Upper lobe of left lung (tissue), 6 donors: ENCODE measurements around the gene CLTB. TPM values are rescaled to one million over a fixed set of nuclear protein-coding genes. Genes with fewer than 3 reads are reported as not detected.

Experiments used
- ATAC-seq, 2 donors: fragments of 200-7000 bp; cut with Tn5 transposase; one replicate each; pipeline ENCODE4 v1.9.1; 2022; ENCODE audit warnings: mild to moderate bottlenecking in 2 of 2, moderate library complexity in 2 of 2; ENCODE audit not compliant: low FRiP score in 2 of 2
- DNase-seq, 2 donors: peaks; one replicate each; pipeline ENCODE4 v3.0.0-alpha.2; 2019 to 2020
- H3K27ac ChIP-seq, 4 donors: fragments of 200-600 bp; sonication (generic); one replicate each; pipeline ENCODE4 v1.5.1; 2016 to 2019
- H3K27me3 ChIP-seq, 4 donors: fragments of 200-600 bp; sonication (generic); one replicate each; pipeline ENCODE4 v1.5.1; 2017 to 2019
- H3K36me3 ChIP-seq, 4 donors: fragments of 200-600 bp; sonication (generic); one replicate each; pipeline ENCODE4 v1.5.1; 2016 to 2019
- H3K4me1 ChIP-seq, 4 donors: fragments of 200-600 bp; sonication (generic); one replicate each; pipeline ENCODE4 v1.5.1; 2018 to 2019
- H3K4me3 ChIP-seq, 4 donors: fragments of 200-600 bp; sonication (generic); one replicate each; pipeline ENCODE4 v1.5.1; 2017 to 2019; ENCODE audit warnings: mild to moderate bottlenecking in 2 of 4, moderate library complexity in 1 of 4
- H3K9me3 ChIP-seq, 4 donors: fragments of 200-600 bp; sonication (generic); one replicate each; pipeline ENCODE4 v1.5.1; 2018 to 2019
- EP300 ChIP-seq, 4 donors: sonication (generic); formaldehyde crosslinking; IDR thresholded peaks; one replicate each; pipeline ENCODE4 v1.5.1; 2017; ENCODE audit warnings: antibody characterized with exemption in 4 of 4, control low read depth in 2 of 4
- POLR2A ChIP-seq, 4 donors: fragments of 450-650 bp; IDR thresholded peaks; one replicate each; pipeline ENCODE4 v1.5.1; 2016 to 2017; ENCODE audit warnings: antibody characterized with exemption in 4 of 4, mild to moderate bottlenecking in 2 of 4
- POLR2AphosphoS5 ChIP-seq, 2 donors: sonication (generic); formaldehyde crosslinking; IDR thresholded peaks; one replicate each; pipeline ENCODE4 v1.5.1; 2017; ENCODE audit warnings: antibody characterized with exemption in 2 of 2
- WGBS, 2 donors: methylation state at CpG; one replicate each; pipeline ENCODE4 v1.1.5; 2017 to 2018; 5-methylcytosine and 5-hydroxymethylcytosine counted together
- total RNA-seq, 6 donors: library from RNA; depleted of rRNA in 4 of 6; stranded (reverse); fragments of >200 nt in 4 of 6; gene quantifications; one replicate each; pipeline versions ENCODE4 v1.1.0 to v1.2.1, GENCODE V29; 2016 to 2021
- TF ChIP-seq, protein P1 (sequence below), 6 experiments: fragments of 450-650 bp in 4 of 6; fragments of 200-600 bp in 2 of 6; sonication (generic) in 2 of 6; IDR thresholded peaks; one replicate each; pipeline ENCODE4 v1.5.1; 2016 to 2019; ENCODE audit warnings: antibody characterized with exemption in 6 of 6
- donor health status: DM: no; HTN: no; CAD: no; lungs with moderate emphysema.
- donor health status: DM: no; HTN: yes; CAD: no; lungs with severe emphysema.

CLTB gene
- total RNA-seq, 6 donors from 2014 or later: 54.5 to 187 (median 109) TPM

- ATAC-seq: peak in 1 of 2 donors; percentile 4
- no peaks in the 10 kb centered on the region for H3K9me3 ChIP-seq
- peak overlapping the region; percentile 93 to 95 (median 94) for H3K27ac ChIP-seq
- peak in 1 of 2 donors; percentile 28 for DNase-seq
- H3K36me3 ChIP-seq: no peaks in the 10 kb centered on the region
- 62 to 66% methylated on average over 13 of the region's 13 CpGs for WGBS, 2 donors
- TF ChIP-seq EP300 (IDR thresholded peaks at IDR 0.05) (no peak), POLR2AphosphoS5 (IDR thresholded peaks at IDR 0.05) (peak in 1 of 2 donors; percentile 3), POLR2A (IDR thresholded peaks at IDR 0.05) (no peak)
- TF ChIP-seq, protein P1, sequence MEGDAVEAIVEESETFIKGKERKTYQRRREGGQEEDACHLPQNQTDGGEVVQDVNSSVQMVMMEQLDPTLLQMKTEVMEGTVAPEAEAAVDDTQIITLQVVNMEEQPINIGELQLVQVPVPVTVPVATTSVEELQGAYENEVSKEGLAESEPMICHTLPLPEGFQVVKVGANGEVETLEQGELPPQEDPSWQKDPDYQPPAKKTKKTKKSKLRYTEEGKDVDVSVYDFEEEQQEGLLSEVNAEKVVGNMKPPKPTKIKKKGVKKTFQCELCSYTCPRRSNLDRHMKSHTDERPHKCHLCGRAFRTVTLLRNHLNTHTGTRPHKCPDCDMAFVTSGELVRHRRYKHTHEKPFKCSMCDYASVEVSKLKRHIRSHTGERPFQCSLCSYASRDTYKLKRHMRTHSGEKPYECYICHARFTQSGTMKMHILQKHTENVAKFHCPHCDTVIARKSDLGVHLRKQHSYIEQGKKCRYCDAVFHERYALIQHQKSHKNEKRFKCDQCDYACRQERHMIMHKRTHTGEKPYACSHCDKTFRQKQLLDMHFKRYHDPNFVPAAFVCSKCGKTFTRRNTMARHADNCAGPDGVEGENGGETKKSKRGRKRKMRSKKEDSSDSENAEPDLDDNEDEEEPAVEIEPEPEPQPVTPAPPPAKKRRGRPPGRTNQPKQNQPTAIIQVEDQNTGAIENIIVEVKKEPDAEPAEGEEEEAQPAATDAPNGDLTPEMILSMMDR (IDR thresholded peaks at IDR 0.05): no peak
- peak overlapping the region; percentile 81 to 99 (median 90) for H3K4me3 ChIP-seq
- peaks cover 37 to 54% (median 48%) of the 10 kb centered on the region in 4 donors for H3K4me1 ChIP-seq
- H3K27me3 ChIP-seq: no peaks in the 10 kb centered on the region
Observed at GRCh38 chr5:176415240-176415951, 943 bp downstream of the CLTB start.

- Histone ChIP-seq H3K9me3 (no peaks in the 10 kb centered on the region), H3K27me3 (no peaks in the 10 kb centered on the region), H3K4me3 (peak overlapping the region in 1 of 4 donors; percentile 81), H3K4me1 (peaks cover 37 to 54% (median 48%) of the 10 kb centered on the region in 4 donors), H3K27ac (peak overlapping the region in 1 of 4 donors; percentile 95), H3K36me3 (peaks cover 0 to 6% (median 4%) of the 10 kb centered on the region in 4 donors)
- DNase-seq: no peak
- 66 to 68% methylated on average over 3 of the region's 3 CpGs for WGBS, 2 donors
- ATAC-seq: no peak
- TF ChIP-seq POLR2AphosphoS5 (IDR thresholded peaks at IDR 0.05) (no peak), EP300 (IDR thresholded peaks at IDR 0.05) (no peak), POLR2A (IDR thresholded peaks at IDR 0.05) (no peak)
- TF ChIP-seq, protein P1 (IDR thresholded peaks at IDR 0.05): no peak
Observed at GRCh38 chr5:176414704-176415103, 1.6 kb downstream of the CLTB start.

- Histone ChIP-seq H3K4me3 (peak overlapping the region in 1 of 4 donors; percentile 4), H3K27ac (peak overlapping the region in 3 of 4 donors; percentile 45 to 95 (median 51)), H3K4me1 (peaks cover 37 to 54% (median 48%) of the 10 kb centered on the region in 4 donors), H3K27me3 (no peaks in the 10 kb centered on the region), H3K9me3 (no peaks in the 10 kb centered on the region), H3K36me3 (peaks cover 0 to 12% (median 10%) of the 10 kb centered on the region in 4 donors)
- DNase-seq: no peak
- TF ChIP-seq POLR2A (IDR thresholded peaks at IDR 0.05) (no peak), POLR2AphosphoS5 (IDR thresholded peaks at IDR 0.05) (no peak), EP300 (IDR thresholded peaks at IDR 0.05) (no peak)
- TF ChIP-seq, protein P1 (IDR thresholded peaks at IDR 0.05): no peak
- WGBS, 2 donors: 93% methylated on average over 6 to 7 of the region's 7 CpGs
- ATAC-seq: no peak
Observed at GRCh38 chr5:176413709-176414191, 2.6 kb downstream of the CLTB start.

GRCh38 chr5:176413255-176413565 is 3.1 kb downstream of the CLTB start:
- 88 to 89% methylated on average over 2 of the region's 2 CpGs for WGBS, 2 donors
- peak overlapping the region; percentile 12 to 95 (median 48) for H3K27ac ChIP-seq

More at GRCh38 chr5:176413255-176413565, 3.1 kb downstream of the CLTB start:
- ATAC-seq (no peak), DNase-seq (no peak)
- TF ChIP-seq POLR2AphosphoS5 (IDR thresholded peaks at IDR 0.05): peak in 1 of 2 donors; percentile 23
- TF ChIP-seq, protein P1 (IDR thresholded peaks at IDR 0.05): no peak
- no peak for TF ChIP-seq EP300 (IDR thresholded peaks at IDR 0.05)
- no peak for TF ChIP-seq POLR2A (IDR thresholded peaks at IDR 0.05)
- Histone ChIP-seq H3K9me3 (no peaks in the 10 kb centered on the region), H3K27me3 (no peaks in the 10 kb centered on the region), H3K4me3 (no peak overlapping the region), H3K4me1 (peaks cover 37 to 54% (median 48%) of the 10 kb centered on the region in 4 donors), H3K36me3 (peaks cover 0 to 18% (median 14%) of the 10 kb centered on the region in 4 donors)
